Kidney tubule cell (primary cell): Measurements from ENCODE around the gene GMPPB.
"Not testable (repeated sequence)": the region's sequence is repeated elsewhere in the genome, so short reads cannot be mapped to it uniquely, and the experiment has no call there.

Experiments
- DNase-seq: peaks from one replicate; pipeline ENCODE4 v3.0.0-alpha.2; 2018; ENCODE audit warnings: low spot score

GMPPB gene

GRCh38 chr3:49712631-49713317, 11.0 kb downstream of the GMPPB start:
- DNase-seq, result no peak

GRCh38 chr3:49712166-49712565, 11.6 kb downstream of the GMPPB start:
- DNase-seq, result no peak

GRCh38 chr3:49711489-49711888, 12.3 kb downstream of the GMPPB start:
- DNase-seq, result no peak

DNA sequence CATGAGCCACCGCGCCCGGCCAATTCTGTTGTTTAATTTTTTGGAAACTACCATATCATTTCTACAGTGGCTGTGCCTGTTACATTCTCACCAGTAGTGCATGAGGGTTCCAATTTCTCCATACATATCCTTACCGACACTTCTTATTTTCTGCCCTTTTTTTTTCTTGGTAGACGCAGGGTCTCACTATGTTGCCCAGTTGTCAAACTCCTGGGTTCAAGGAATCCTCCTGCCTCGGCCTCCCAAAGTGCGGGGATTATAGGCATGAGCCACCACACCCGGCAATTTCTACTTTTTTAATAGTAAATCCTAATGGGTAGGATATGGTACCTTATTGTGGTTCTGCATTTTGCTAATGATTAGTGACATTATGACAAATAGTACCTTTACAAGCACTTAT, 13.9 kb downstream of the GMPPB start:
- DNase-seq, result no peak

GRCh38 chr3:49707113-49707480, 16.7 kb downstream of the GMPPB start:
- DNase-seq, result peak; percentile 20

DNA sequence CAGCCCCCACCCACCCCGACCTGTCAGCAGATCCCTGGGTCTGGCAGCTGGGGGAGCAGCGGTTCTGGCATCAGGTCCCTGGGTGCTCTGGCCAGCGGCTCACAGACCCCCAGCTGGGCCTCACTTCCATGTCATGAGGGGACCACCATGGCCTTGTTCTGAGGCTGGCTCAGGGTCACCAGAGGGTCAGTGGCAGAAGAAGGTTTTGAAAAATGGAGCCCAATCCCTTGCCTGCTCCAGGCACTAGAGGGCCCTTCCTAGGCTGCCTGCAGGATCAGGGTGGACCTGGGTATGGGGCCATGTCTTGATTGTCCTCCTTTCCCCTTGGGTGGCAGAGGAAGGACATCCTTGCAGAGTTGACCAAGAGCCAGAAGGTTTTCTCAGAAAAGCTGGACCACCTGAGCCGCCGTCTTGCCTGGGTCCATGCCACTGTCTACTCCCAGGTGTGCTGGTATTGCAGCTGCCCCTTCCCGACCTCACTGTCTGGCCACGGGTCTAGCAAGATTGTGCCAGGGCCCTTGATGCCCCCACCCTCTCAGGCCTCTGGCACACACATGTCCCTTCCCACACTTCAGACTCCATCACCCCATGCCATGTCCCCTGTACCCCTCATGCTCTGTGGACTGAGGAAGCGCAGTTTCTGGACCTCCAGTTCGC, 17.2 kb downstream of the GMPPB start:
- no peak for DNase-seq

DNA sequence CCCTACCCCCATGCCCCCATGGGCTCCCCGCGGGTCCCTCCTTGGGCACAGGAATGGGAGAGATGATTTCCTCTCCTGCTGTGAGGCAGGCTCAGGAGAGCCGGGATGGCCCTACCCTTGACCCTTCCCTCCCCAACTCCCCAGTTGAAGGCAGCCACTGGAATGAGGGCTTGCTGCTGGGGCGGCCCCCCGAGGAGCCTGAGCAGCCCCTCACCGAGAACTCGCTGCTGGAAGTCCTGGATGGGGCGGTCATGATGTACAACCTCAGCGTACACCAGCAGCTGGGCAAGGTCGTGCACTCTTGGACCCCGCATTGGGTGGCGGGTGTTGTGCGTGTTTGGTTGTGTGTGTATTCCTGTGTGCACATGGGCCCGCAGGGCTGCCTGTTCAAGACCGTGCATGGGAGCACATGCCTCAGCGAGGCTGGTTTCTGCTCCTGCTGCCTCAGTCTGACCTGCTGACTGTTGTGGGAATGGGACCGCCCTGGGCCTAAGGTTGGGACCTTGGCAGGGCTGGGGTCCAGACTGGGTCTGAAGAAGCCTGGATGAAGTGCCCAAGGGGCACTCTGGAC, 18.3 kb downstream of the GMPPB start:
- DNase-seq, result no peak

- no peak for DNase-seq
These were observed 19.1 kb downstream of the GMPPB start for GRCh38 chr3:49704629-49705028.

GRCh38 chr3:49703956-49704355, 19.8 kb downstream of the GMPPB start:
- DNase-seq, result no peak

DNA sequence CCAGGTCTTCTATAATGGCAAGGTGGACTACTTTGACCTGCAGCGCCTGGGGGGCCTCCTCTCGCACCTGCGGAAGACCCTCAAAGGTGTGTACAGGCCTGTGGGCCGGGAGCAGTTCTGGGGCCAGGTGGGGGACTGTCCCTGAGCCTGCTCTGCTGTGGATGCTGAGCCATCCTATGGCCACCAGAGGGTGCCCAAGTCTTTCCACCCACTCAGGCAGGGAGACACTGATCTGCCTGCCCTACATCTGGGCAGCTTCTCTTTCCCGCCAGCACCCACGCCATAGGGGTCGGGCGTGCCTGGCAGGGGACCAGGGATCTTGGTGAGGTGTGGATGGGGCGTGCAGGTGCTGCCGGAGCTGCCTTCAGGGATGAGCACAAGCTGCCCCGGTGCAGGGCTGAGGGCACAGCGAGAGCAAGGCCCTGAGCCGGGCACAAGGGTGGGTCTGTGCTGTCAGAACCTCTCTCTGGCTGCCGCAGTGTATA, 20.3 kb downstream of the GMPPB start:
- peak; percentile 68 for DNase-seq

GRCh38 chr3:49702672-49703071, 21.1 kb downstream of the GMPPB start:
- no peak for DNase-seq

GRCh38 chr3:49701388-49702077, 22.2 kb downstream of the GMPPB start:
- no peak for DNase-seq

DNA sequence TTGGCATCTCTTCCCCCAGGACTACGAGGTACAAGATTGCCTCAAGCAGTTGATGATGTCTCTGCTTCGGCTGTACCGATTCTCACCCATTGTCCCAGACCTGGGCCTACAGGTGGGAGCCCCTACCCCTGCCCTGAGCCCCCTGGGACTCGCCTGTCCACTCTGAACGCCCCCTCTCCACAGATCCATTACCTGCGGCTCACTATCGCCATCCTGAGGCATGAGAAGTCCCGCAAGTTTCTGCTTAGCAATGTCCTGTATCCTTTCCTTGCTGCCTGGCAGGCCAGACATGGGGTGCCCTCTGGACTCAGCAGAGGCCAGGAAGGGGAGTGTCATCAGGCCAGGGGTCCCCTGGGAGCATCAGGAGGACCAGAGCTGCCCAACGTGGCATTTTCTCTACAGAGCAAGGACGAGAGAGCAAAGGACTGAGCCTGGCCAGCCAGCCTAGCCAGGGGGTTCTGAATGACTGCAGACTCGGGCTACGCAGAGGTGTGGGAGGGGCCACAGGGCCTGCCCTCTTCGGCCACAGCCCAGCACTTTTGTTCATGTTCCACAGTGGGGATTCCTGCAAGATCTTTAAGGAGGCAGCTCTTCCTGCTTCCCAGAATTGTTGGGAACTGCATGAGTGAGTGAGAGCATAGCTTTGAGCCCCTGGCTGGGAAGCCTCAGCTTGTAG, 23.2 kb downstream of the GMPPB start:
- DNase-seq, result no peak

GRCh38 chr3:49700014-49700413, 23.7 kb downstream of the GMPPB start:
- no peak for DNase-seq

DNA sequence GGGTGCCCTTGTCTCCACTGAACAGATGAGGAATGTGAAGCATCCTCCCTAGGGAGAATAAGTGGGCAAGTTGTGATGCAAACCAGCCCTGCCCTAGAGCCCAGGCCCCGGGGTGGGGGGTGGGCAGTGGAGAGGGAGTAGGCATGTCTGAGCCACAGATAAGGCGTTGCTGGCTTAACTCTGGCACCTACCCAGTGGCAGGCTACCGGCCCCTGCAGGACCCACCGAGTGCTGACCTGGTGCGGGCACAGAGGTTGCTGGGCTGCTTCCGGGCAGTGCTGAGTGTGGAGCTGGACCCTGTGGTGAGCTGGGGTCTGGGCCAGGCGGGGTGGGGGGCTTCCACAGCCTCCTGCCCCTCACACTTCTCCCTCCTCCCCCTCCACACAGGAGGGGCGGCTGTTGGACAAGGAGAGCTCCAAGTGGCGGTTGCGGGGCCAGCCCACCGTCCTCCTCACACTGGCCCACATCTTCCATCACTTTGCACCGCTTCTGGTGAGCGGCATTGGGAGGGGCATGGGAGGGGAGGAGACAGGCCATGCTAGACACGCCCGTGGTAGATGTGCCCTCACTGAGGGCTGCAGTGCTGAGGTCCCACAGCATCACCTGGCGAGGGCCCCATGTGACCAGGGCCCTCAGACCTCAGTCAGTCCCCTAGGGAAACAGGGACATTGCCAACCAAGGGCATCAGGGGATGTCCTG, 24.3 kb downstream of the GMPPB start:
- DNase-seq, result no peak

DNA sequence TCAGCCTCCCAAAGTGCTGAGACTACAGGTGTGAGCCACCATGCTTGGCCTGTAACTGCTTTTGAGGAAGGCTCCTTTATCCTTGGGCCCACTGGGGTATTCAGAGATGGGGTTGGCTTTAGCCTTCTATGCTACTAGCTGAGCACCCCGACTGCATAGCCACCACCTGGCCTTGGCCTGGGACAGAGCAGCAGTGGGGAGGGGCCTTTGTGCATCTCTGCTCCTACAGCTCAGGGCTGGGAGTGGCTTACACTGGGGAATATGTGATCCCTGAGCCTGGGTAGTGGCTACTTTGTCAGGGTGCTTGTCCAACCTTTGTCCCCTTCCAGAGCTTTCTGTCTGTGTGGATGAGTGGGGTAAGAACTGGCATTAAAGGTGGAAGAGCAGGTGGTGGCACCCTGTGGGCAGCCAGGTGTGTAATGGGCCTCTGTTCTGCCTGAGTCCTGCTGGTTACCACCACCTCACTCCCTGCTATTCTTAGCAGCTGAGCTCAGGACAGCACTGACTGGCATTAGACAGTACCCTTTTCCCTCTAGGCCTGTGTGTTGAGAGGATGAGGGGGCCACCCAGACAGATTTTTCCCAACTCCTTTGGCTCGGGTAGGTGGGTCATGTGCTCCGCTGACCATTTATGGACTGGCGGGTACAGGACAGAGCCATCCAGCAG, 28.3 kb downstream of the GMPPB start:
- DNase-seq, result not testable (repeated sequence)

GRCh38 chr3:49694409-49695070, 29.2 kb downstream of the GMPPB start:
- not testable (repeated sequence) for DNase-seq

DNA sequence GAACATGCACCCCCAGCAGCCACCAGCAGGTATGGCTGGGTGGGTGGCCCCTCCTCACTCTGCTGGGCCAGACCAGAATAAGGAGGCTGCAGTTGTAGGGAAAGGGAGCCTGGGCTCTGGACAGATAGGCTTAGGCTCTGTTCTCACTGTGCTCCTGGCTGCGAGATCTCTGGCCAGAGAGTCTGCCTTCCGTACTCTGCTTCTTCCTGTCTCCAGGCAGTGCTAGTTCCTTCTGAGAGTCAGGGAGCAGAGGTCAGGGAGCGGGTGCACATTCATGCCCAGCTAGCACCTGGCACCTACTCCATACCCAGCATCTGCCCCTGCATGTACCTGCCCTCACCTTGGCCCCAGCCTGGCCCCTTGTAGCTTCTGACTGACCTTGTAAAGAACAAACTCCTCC, 32.3 kb downstream of the GMPPB start:
- DNase-seq, result not testable (repeated sequence)

- not testable (repeated sequence) for DNase-seq
These were observed 32.9 kb downstream of the GMPPB start for GRCh38 chr3:49690856-49691255.

- not testable (repeated sequence) for DNase-seq
These were observed 33.7 kb downstream of the GMPPB start for GRCh38 chr3:49689908-49690624.
